H9 (cell line): ENCODE measurements around the gene TSPAN3. TPM values are rescaled to one million over a fixed set of nuclear protein-coding genes. Genes with fewer than 3 reads are reported as not detected.

Experiments used
- DNase-seq: peaks from one replicate; pipeline ENCODE4 v3.0.0-alpha.2; 2017
- H2AFZ ChIP-seq: one replicate; pipeline ENCODE4 v1.6.1; 2013; ENCODE audit warnings: mild to moderate bottlenecking, low read length, control low read depth, moderate library complexity
- H2AK5ac ChIP-seq: 2 replicates; pipeline ENCODE4 v1.6.1; 2013; ENCODE audit warnings: low read length, control low read depth, mixed read lengths; ENCODE audit not compliant: insufficient read length
- H2BK120ac ChIP-seq: one replicate; pipeline ENCODE4 v1.6.1; 2013; ENCODE audit warnings: low read depth, mild to moderate bottlenecking, low read length, control low read depth, inconsistent platforms; ENCODE audit not compliant: poor library complexity, severe bottlenecking
- H2BK12ac ChIP-seq: 2 replicates; pipeline ENCODE4 v1.6.1; 2013; ENCODE audit warnings: low read length, control low read depth, mixed read lengths, low read depth; ENCODE audit not compliant: insufficient read length
- H2BK15ac ChIP-seq: 2 replicates; pipeline ENCODE4 v1.6.1; 2013; ENCODE audit warnings: low read depth, low read length, control low read depth
- H2BK20ac ChIP-seq: one replicate; pipeline ENCODE4 v1.6.1; 2013; ENCODE audit warnings: low read depth, mild to moderate bottlenecking, low read length, control low read depth, inconsistent platforms; ENCODE audit not compliant: poor library complexity, severe bottlenecking
- H2BK5ac ChIP-seq: 2 replicates; pipeline ENCODE4 v1.6.1; 2013; ENCODE audit warnings: low read length, control low read depth, mixed read lengths; ENCODE audit not compliant: insufficient read length
- H3K14ac ChIP-seq: 2 replicates; pipeline ENCODE4 v1.6.1; 2013; ENCODE audit warnings: low read length, control low read depth; ENCODE audit not compliant: insufficient read depth
- H3K18ac ChIP-seq: 2 replicates; pipeline ENCODE4 v1.6.1; 2013; ENCODE audit warnings: low read depth, mild to moderate bottlenecking, mixed read lengths, low read length, control low read depth; ENCODE audit not compliant: insufficient read length
- H3K23ac ChIP-seq: 2 replicates; pipeline ENCODE4 v1.6.1; 2013; ENCODE audit warnings: low read length, control low read depth, mixed read lengths, low read depth; ENCODE audit not compliant: insufficient read length
- H3K23me2 ChIP-seq: 2 replicates; pipeline ENCODE4 v1.6.1; 2013; ENCODE audit warnings: low read depth, mild to moderate bottlenecking, mixed read lengths, low read length, control low read depth; ENCODE audit not compliant: insufficient read length, poor library complexity, severe bottlenecking
- H3K27ac ChIP-seq: 2 replicates; pipeline ENCODE4 v1.5.1; 2013; ENCODE audit warnings: low read length, control low read depth, mixed read lengths, low read depth; ENCODE audit not compliant: insufficient read length
- H3K27me3 ChIP-seq: 2 replicates; pipeline ENCODE4 v1.6.1; 2013; ENCODE audit warnings: low read length, control low read depth, inconsistent platforms; ENCODE audit not compliant: insufficient read depth
- H3K4ac ChIP-seq: 2 replicates; pipeline ENCODE4 v1.6.1; 2013; ENCODE audit warnings: low read depth, mild to moderate bottlenecking, control low read depth, inconsistent platforms, low read length, moderate library complexity
- H3K4me1 ChIP-seq: 2 replicates; pipeline ENCODE4 v1.6.1; 2013; ENCODE audit warnings: low read length, control low read depth, inconsistent platforms; ENCODE audit not compliant: insufficient read depth
- H3K4me2 ChIP-seq: 2 replicates; pipeline ENCODE4 v1.6.1; 2013; ENCODE audit warnings: low read length, control low read depth, mixed read lengths; ENCODE audit not compliant: insufficient read length, insufficient read depth
- H3K56ac ChIP-seq: 2 replicates; pipeline ENCODE4 v1.6.1; 2013; ENCODE audit warnings: low read depth, mild to moderate bottlenecking, mixed read lengths, low read length, control low read depth; ENCODE audit not compliant: insufficient read length
- H3K79me1 ChIP-seq: 2 replicates; pipeline ENCODE4 v1.6.1; 2013; ENCODE audit warnings: low read depth, mild to moderate bottlenecking, moderate library complexity, low read length, control low read depth, inconsistent platforms; ENCODE audit not compliant: insufficient read depth, poor library complexity, severe bottlenecking
- H3K79me2 ChIP-seq: 2 replicates; pipeline ENCODE4 v1.6.1; 2013; ENCODE audit warnings: low read length, control low read depth, inconsistent platforms; ENCODE audit not compliant: insufficient read depth
- H3K9ac ChIP-seq: 2 replicates; pipeline ENCODE4 v1.6.1; 2013; ENCODE audit warnings: low read length, control low read depth, mixed read lengths; ENCODE audit not compliant: insufficient read length; ENCODE audit errors: extremely low read depth
- H3K9me3 ChIP-seq: one replicate; pipeline ENCODE4 v1.6.1; 2013; ENCODE audit warnings: low read depth, low read length, inconsistent platforms; ENCODE audit not compliant: control insufficient read depth
- H3T11ph ChIP-seq: one replicate; pipeline ENCODE4 v1.6.1; 2013; ENCODE audit warnings: mild to moderate bottlenecking, low read length, control low read depth, inconsistent platforms
- H4K20me1 ChIP-seq: one replicate; pipeline ENCODE4 v1.6.1; 2013; ENCODE audit not compliant: control insufficient read depth, insufficient read length, insufficient read depth
- H4K5ac ChIP-seq: 2 replicates; pipeline ENCODE4 v1.6.1; 2013; ENCODE audit warnings: low read depth, mild to moderate bottlenecking, mixed read lengths, low read length, control low read depth; ENCODE audit not compliant: insufficient read length
- H4K8ac ChIP-seq: replicated peaks from 2 replicates; pipeline ENCODE4 v1.6.1; 2013; ENCODE audit warnings: low read length, control low read depth, mixed read lengths, low read depth; ENCODE audit not compliant: insufficient read length
- H4K91ac ChIP-seq: 2 replicates; pipeline ENCODE4 v1.6.1; 2013; ENCODE audit warnings: low read depth, mild to moderate bottlenecking, moderate library complexity, mixed read lengths, low read length, control low read depth; ENCODE audit not compliant: insufficient read length
- H3K27ac Mint-ChIP-seq, 3 experiments: 2 replicates in 2 of 3; 3 replicates in 1 of 3; pipeline ENCODE4 v1.8.0; 2020 to 2021; ENCODE audit warnings: mixed read lengths in 3 of 3, mild to moderate bottlenecking in 1 of 3, moderate library complexity in 1 of 3
- H3K27me3 Mint-ChIP-seq: 2 replicates; pipeline ENCODE4 v1.8.0; 2021; ENCODE audit warnings: low read depth, mild to moderate bottlenecking, moderate library complexity, mixed read lengths
- H3K36me3 Mint-ChIP-seq, 3 experiments: 2 replicates in 2 of 3; 3 replicates in 1 of 3; pipeline ENCODE4 v1.8.0; 2020 to 2021; ENCODE audit warnings: low read depth in 3 of 3, mixed read lengths in 3 of 3; ENCODE audit not compliant: insufficient read depth in 1 of 3
- H3K4me1 Mint-ChIP-seq, 2 experiments: 2 replicates each; pipeline ENCODE4 v1.8.0; 2020; ENCODE audit warnings: mixed read lengths in 2 of 2
- H3K4me3 Mint-ChIP-seq, 2 experiments: 2 replicates in 1 of 2; 3 replicates in 1 of 2; pipeline ENCODE4 v1.8.0; 2020 to 2021; ENCODE audit warnings: mild to moderate bottlenecking in 2 of 2, mixed read lengths in 2 of 2, moderate library complexity in 1 of 2
- H3K9me3 Mint-ChIP-seq, 2 experiments: 2 replicates in 1 of 2; 3 replicates in 1 of 2; pipeline ENCODE4 v1.8.0; 2020; ENCODE audit warnings: mild to moderate bottlenecking in 2 of 2, mixed read lengths in 2 of 2, moderate library complexity in 1 of 2
- CTCF ChIP-seq: fragments of 200-600 bp; sonication (generic); conservative IDR thresholded peaks from 3 replicates; pipeline ENCODE4 v1.8.0; 2021; ENCODE audit warnings: antibody characterized with exemption, mild to moderate bottlenecking
- WGBS: extraction: QIAGEN DNeasy Blood & Tissue Kit; methylation state at CpG from one replicate; pipeline ENCODE4 v1.1.7; 2013; ENCODE audit warnings: missing lambda C conversion rate, low lambda C conversion rate, mixed read lengths; ENCODE audit not compliant: insufficient read length; ENCODE audit errors: extremely low coverage; 5-methylcytosine and 5-hydroxymethylcytosine counted together
- total RNA-seq: library from RNA; stranded (reverse); gene quantifications from 2 replicates; pipeline ENCODE4 v1.2.1, GENCODE V29; 2021

The TSPAN3 gene
- total RNA-seq, 1 experiment from 2014 or later = 117 TPM

DNA sequence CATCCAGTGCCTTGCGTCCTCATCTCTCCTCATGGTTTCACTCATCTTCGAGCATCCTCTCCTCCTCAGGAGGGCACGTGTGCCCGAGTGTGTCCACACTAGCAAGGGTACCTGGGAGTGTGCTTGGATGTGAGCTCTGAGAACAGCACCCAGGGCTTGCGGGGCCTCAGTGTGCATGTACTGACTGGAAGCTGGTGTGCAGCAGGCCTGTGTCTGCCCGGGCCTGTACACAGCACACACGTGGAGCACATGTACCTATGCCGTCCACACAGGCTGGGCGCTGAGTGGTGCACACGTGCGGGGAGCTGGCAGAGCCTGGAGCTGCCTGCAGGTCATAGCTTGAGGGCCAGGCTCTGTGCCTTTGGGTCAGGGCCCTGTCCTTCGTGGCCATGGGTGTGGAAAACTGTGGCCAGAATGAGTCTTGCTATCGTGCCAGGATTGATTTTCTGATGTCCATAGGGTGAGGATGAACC, 34.9 kb downstream of the TSPAN3 start:
- no peaks in the 10 kb centered on the region for H4K20me1 ChIP-seq
- no peak overlapping the region for H3K4me3 Mint-ChIP-seq
- H3K27me3 ChIP-seq = no peaks in the 10 kb centered on the region
- no peak overlapping the region for H3K14ac ChIP-seq
- no peak overlapping the region for H2AK5ac ChIP-seq
- H3K27ac ChIP-seq = no peak overlapping the region
- H4K8ac ChIP-seq = no peak overlapping the region
- H3K27ac Mint-ChIP-seq = peak overlapping the region in 1 of 3 experiments; percentile 70; a peak in 2 of 7 replicates
- H3T11ph ChIP-seq = no peak overlapping the region
- H3K9me3 Mint-ChIP-seq = peaks cover 14 to 17% of the 10 kb centered on the region in 2 experiments
- H3K9me3 ChIP-seq = no peaks in the 10 kb centered on the region
- no peak overlapping the region for H2BK5ac ChIP-seq
- no peak overlapping the region for H2BK120ac ChIP-seq
- H2BK20ac ChIP-seq = no peak overlapping the region
- no peak overlapping the region for H4K5ac ChIP-seq
- no peaks in the 10 kb centered on the region for H3K23me2 ChIP-seq
- no peak overlapping the region for H2BK15ac ChIP-seq
- H3K56ac ChIP-seq = no peak overlapping the region
- no peaks in the 10 kb centered on the region for H3K4me1 ChIP-seq
- WGBS = no CpG with 5 or more reads among the region's 13 CpGs
- H3K27me3 Mint-ChIP-seq = peaks cover 4% of the 10 kb centered on the region; the same call in 1 of the 2 replicates
- no peak overlapping the region for H2BK12ac ChIP-seq
- H3K4me2 ChIP-seq = no peak overlapping the region
- H3K79me1 ChIP-seq = no peaks in the 10 kb centered on the region
- no peaks in the 10 kb centered on the region for H3K79me2 ChIP-seq
- peaks cover 13 to 20% of the 10 kb centered on the region in 2 experiments for H3K4me1 Mint-ChIP-seq
- no peak overlapping the region for H3K23ac ChIP-seq
- H4K91ac ChIP-seq = no peak overlapping the region
- H3K36me3 Mint-ChIP-seq = peaks cover 12 to 18% (median 16%) of the 10 kb centered on the region in 3 experiments
- H3K18ac ChIP-seq = no peak overlapping the region
- no peak overlapping the region for H2AFZ ChIP-seq
- no peak overlapping the region for H3K9ac ChIP-seq
- peak; percentile 25 for DNase-seq
- no peak for TF ChIP-seq CTCF
- H3K4ac ChIP-seq = no peak overlapping the region
